Stimulated activated CD8-positive, alpha-beta memory T cell treated with anti-CD3 and anti-CD28 coated beads, Interleukin-4, amount 100 ng/mL, for 1 hour (primary cell): ENCODE measurements around the gene CSRNP3.

Source experiments
- DNase-seq, 2 donors: peaks; one replicate each; pipeline ENCODE4 v3.0.0-alpha.2; 2020; ENCODE audit warnings: low read depth in 2 of 2, low spot score in 1 of 2

CSRNP3 gene

DNA sequence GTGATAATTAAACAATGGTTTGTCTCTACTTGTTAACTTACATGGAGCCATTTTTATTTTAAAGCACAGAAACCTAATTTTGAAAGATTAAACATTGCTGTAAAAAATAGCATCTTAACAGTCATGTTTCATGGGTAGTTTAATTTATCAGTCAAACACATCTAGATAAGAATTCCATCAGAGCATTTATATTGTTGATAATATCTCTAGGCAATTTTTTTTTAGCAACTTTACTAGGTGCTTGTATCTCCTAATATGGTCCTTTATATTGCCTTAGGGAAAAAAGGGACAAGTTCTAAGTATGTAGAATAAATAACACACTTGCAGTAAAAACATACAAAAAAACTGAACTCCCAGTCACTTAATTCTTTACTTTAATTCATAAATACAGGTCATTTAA lies 863 bp downstream of the CSRNP3 start:
- DNase-seq: no peak

DNA sequence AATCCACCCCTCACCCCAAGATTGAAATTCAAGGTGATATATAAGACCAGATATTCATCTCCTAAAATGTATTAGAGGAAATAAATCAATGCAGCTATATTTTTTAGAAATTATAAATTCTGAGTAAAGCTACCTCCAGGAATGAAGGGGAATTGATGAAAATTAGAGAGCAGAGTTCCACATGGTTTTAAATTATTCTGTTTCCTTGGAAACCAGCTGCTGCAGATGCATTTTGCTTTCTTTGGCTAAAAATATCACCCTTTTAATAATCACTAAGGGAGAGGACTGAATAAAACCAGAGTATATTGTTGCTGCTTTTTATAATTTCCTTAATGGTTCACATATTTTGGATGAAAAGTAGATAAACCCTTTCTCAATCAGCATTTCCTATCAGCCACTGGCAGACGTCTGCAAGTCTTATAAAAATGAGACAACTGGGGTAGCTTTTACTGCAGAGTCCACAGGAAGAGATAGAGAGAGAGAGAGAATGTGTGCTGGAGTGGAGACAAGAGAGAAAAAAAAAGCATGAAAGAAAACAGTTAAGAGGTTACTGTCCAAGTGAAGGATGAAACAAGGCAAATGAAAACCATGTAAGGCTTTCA lies 2.0 kb downstream of the CSRNP3 start:
- DNase-seq: no peak

DNA sequence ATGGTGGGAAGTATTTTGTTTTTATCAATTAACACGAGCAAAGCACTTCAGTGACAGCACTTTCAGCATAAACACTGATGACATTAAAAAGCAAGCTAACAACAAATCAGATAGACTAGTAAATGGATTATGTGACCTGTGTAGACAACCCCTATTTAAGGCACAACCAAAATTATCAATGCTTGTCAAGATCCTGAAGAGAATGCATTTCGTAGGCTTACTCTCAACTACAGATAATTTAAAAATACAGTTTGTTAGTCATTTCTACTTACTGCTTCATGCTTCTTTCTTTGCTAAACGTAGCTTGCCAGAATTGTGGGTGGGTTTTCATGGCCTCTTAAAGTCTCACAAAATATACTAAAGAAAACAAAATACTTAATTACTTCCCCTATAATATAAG lies 3.4 kb downstream of the CSRNP3 start:
- no peak for DNase-seq

DNA sequence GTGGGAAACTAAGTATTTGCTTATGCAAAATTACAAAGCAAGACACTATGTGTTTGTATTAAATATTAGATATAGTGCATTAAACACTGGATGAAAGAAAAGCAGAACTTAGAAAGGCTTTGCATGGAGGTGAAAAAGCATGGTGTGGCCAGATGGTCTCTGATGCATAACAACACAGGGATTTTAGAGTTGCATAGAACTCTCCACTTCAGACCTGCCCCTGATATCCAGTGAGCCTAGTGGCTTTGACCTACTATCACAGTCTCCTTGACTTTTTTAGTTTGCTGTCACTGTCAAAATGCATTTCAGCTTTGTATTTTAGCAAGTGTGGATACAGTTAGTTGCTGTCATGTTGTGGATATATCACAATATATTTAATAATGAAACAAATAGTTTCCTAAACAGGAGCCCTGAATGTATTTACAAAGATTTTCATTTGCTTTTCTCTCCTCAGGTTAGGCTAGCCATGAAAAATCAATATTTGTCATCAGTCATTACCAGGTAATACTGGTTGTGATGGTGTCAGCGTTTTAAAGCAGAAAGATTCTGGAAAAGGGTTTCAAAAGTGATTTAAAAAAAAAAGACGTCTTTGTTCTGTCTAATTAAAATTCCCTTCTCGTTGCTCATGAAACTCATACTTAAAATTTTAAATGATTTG lies 5.2 kb downstream of the CSRNP3 start:
- no peak for DNase-seq

DNA sequence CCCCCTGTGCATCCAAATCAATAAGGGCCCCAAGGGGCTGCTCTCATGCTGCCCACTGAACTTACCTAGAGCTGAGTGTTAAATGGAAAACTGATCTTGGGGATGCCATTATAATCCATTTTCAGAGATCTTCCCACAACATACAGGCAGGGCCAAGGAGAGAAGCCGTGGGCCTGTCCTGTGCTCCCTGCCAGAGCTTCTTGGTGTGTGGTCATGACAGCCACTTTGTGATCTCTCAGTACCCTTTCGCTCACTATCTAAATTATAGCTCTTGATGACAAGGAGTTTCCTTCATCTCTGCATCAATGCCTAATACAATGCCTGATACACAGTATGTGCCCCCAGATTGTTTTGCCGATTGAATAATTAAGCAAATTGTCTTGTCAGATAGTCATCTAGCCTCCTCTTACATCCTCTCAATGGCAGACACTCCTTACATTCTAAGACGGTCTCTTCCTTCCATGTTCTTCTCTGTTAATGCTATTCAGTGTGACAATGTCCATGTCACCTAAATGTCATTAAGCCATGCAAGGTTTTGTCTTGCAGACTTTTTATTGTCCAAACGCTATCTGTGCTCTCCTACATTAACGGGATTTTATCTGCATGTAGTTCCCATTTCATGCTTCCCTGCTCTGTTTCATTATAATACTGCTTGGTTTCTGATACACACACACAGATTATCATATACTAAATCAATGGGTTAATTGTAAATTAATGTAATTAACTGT lies 5.9 kb downstream of the CSRNP3 start:
- DNase-seq: no peak

DNA sequence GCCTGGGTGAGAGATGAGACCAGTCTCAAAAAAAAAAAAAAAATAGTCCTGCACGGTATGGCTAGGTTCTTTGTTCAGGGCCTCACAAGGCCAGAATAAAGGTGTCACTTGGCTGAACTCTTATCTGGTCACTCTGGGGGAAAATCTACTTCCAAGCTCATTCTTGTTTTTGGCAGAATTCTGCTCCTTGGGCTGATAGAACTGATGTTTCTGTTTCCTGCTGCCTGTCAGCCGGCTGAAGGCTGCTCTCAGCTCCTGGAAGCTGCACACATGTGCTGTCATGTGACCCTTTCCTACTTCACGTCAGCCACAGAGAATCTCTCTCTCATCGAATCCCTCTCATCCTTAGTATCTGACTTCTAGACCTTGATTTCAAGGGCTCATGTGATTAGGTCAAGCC lies 10.4 kb downstream of the CSRNP3 start:
- DNase-seq: no peak

DNA sequence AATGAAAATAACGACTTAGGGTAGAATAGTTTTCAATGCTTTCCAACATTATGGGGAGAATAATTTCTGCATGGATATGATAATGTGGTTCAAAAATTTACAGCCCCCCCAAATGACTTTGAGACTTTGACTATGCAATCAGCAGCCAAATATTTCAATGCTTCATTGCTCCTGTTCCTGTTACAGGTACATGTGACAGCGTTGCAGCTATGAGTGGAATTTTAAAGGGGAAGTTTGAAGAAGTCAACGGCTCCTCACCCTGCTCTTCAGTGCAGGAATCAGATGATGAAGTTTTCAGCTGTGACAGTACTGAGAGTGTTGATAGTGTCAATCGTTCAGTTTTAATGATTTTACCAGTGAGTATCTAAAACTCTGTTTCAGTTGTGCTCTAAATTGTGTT lies 25.1 kb downstream of the CSRNP3 start:
- no peak for DNase-seq

DNA sequence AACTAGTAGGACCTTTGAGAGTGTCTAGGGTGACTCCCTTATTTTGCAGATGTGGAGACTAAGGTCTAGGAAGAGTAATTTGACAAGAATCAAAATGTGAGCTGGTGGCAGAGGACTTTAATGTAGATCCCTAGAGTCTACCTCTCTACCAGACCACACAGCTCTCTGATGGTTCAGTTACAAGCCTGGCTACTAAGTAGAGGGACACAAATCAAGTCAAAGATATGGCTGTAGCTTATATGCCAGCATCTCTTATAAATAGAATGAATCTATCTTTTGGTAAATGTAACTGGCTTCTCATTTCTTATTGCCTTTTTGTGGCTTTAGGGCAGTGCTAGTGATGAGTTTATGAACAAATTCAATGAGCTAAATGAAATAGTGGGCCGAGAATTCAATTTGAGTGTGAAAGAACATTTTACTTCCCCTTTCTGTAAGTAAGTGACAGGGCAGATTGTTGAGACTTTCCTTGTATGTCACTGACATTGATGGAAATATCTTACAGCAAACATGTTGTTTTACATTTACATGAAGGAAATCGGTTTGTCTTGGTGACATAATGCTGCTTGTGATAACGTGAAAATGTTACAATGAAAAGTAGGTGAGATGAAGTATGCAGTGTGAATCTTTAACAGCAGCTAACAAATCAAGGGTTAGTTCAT lies 28.3 kb downstream of the CSRNP3 start:
- no peak for DNase-seq

DNA sequence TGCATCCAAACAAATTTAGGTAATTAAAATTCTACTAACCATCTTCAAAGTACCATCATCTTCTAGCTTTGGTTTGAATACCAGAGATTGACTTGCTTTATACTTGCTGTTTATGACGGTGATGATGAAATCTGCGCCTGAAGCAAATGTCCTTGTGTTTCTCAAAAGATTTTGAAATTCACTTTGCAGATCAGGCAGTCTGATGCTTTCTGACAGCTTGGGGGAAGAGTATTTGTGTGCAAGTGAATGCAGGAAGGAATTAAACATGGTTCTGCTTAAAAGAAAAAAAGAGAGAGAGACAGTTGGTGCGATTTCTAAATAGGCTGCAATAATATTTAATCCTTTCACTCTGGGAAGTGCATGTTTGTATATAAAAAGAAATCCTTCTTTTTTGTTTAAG lies 29.6 kb downstream of the CSRNP3 start:
- DNase-seq: no peak

DNA sequence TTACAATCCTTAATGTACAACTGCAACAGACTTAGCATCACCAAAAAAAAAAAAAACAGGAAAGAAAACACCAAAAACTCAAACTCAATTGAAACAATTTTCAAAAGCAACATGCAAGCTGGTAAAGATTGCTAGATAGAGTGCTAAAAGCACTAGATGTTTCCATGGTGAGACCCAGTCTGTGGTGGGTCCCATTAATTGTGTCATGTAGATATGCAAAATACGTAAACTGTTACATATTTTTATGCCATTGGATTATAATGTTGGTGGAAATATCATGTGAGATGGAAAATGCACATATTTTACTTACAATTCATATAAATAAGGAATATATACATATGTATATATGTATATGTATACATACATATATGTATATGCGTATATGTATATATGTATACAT lies 30.5 kb downstream of the CSRNP3 start:
- no peak for DNase-seq

DNA sequence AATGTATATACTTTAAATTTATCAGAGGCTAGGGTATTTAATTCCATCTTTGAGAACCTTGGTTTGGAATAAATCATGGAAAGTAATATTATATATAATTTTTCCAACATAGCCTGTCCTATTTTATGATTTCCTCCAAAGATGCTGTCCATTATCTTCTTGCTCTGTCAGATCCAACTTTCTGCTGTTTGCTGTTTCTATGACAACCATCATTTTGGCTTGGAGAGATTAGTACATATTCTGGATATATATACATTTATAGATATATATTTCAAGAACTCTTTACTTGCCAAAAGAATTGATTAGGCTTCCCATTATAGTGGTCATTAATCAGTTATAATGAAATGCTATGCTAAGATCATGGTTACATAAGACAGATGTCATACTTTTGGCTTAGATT lies 31.3 kb downstream of the CSRNP3 start:
- DNase-seq: no peak

DNA sequence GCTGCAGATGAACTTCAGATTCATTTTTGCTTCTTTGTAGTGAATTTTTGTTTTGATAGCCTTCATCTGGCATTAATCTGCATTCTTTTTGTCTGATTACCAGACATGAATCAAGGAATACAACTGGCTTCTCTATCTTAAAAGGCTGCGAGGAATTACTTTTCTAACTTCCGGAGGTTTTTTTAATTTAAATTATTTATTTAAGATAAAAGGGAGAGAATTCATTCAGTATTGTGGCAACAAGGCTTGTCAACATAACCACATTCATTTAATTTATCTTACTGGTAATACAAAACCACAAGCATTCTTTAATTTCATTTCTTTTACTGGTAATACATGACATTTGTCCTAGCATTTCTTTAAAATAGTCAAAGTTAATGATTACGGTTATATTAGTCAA lies 36.0 kb downstream of the CSRNP3 start:
- no peak for DNase-seq

DNA sequence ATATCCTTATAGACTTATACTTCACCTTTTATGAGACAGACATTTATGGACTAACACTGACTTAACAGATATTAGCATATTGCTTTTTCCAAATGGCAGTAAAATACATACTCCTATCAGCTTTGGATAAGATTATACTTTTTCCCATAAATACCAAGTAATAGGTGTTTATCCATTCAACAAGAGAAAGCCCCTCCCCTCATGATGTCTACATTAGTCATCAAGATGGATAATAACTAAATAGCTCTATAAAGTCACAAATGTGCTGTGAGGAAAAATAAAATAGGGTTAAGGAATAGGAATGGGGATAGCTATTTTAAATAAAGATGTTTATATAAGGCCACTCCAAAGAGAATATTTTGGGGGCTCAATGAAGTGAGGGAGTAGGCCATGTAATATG lies 39.4 kb downstream of the CSRNP3 start:
- DNase-seq: no peak

DNA sequence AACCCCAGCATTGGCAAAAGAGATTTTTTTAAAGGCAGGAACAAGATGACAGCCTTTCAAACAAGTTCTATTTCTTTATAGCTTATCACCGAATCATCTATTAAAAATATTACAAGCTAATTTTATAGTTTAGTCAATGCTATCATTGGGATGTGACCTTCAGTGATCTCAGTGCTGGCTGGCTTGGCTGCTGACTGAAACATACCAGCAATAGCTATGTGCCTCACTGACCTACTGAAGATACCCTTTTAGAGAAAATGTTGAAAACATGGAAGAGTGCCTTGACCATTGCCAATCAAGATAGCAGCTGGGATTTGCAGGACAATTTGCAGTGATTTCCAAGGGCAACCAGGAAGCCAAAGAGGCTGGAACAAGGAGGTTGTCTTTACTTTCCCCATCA lies 44.0 kb downstream of the CSRNP3 start:
- no peak for DNase-seq

DNA sequence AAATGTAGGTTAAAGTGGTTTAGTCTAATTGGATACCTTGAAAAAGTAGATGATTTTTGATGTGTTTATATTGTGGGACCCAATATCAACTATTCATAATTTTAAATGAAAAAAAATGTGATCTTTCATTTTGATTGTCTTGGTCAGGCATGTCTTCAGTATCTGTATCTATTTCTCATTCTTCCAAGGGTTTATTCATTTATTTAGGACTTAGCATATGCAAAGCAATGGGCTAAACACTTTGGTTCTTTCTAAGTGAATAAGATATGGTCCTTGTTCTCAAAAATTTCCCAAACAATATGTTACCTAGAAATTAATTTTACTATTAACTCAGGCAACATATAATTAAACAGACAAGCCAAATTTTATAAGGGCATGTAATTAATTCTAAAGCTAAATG lies 49.1 kb downstream of the CSRNP3 start:
- no peak for DNase-seq

DNA sequence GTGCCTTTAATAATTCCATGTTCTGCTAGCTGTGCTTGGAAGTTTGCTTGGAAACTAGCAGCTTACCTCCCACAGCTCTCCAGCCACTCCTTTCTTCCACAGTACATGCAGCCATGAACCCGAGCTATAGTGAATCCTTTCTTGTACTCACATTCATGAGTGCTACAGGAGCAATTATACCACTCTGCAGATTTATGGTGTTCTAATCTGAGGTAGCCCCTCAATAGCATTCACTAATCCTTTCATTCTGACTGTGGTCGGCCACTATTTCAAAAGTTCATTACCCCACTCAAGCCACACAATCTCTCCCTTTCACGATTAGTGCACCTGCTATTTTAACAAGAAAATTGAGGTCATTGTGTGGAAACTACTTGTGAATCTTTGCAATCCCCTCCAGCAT lies 53.2 kb downstream of the CSRNP3 start:
- DNase-seq: no peak

DNA sequence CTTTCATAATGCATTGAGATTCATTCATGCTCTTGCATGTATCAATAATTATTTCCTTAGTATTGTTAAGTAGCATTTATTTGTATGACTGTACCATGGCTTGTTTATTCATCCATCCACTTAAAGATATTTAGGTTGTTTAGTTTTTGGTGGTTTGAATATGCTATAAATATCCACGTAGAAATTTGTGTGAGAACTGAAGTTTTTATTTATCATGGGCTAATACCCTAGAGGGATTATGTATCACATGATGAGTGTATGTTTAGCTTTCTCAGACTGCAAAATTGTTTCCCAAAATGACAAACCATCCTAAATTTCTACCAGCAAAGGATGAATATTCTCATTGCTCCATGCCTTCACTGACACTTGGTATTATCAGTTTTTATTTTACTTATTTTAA lies 55.2 kb downstream of the CSRNP3 start:
- no peak for DNase-seq

DNA sequence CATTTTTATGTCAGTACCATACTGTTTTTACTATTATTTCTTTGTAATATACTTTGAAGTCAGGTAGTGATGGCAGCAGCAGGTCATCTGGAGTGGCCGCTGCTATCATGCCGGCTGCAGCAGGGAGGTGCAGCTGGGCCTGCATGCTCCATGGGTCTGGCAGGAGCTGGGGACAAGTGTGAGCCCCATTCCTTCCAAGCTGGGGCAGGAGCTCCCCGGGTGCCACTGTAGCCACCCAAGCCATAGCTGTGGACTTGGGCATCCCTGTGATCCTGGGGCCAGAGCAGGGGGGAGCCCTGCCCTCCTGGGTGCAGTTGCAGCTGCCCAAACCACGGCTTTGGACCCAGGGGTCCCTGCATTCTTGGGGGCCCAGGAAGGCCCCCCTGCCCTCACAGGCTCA lies 59.2 kb downstream of the CSRNP3 start:
- no peak for DNase-seq

DNA sequence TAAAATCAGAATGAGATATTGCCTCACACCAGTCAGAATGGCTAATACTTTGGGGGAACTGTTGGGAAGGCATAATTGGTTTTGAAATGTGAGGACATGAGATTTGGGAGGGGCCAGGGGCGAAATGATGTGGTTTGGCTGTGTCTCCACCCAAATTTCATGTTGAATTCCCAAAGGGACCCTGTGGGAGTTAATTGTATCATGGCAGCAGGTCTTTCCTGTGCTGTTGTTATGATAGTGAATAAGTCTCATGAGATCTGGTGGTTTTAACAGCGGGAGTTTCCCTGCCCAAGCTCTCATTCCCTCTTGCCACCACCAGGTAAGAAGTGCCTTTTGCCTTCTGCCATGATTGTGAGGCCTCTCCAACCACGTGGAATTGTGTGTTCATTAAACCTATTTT lies 59.6 kb downstream of the CSRNP3 start:
- DNase-seq: no peak

DNA sequence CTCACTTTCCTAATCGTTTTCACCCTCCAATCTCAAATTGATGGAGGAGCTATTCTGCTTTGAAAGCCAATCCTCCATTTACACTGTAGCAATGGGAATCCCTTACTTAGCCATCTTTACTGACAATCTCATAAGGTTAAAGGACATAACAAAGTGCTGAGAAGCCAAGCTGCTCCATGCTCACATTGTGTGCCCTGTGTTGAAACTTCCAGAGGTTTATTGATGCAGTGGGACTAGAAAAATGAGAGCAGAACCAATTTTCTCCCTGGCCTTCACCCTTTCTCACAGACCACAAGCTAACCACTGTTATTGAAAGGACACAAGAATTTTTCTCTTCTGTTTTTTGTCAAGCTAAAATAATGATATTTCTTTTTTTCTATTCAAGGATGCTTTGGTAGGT lies 63.8 kb downstream of the CSRNP3 start:
- no peak for DNase-seq

DNA sequence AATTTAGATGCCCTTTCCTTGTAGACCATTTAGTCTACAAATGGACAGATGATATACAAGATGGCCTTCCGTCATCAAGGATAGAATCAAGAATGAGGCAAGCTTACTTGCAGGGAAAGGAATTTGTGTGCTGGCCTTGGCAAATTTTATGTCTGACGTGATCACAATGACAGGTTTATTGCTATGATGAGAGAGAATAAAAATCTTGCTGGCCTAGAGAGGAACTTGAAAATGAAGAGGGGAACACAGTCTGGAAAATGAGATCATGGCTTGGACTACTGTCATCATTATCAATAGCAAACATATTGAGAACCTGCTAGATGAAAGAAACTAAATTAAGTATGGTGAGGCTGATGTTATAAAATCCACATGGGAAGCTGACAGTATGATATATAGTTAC lies 66.0 kb downstream of the CSRNP3 start:
- DNase-seq: no peak

DNA sequence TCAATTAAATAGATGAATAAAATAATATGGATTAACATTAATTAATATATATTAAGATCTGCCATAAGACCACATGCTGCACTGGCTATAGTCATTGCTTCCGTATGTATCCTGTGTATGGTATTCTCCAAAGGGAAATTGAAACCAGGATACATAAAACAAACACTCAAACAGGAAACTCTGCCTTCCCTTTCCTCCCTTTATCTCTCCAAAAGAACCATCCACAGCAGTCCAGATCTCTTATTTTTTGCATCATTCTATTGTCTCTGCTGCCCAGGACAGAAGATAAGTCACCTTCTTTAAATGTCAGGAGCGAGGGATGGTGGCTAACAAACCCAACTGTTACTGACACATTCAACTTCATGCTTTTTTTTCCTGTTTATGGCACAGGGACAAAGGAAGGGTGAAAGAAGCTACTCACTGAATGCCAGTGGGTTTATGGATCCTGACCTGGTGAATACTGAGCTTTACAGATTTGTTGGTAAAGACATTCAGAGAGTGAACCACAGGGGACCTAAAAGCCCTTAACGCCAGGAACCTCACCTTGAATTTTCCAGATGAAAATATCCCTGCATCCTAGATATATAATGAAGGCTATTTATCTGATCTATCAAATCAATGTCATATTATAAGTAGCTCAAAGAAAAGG lies 67.5 kb downstream of the CSRNP3 start:
- no peak for DNase-seq
